ENCODE data around the gene PRDM16.

Gene PRDM16

DNA sequence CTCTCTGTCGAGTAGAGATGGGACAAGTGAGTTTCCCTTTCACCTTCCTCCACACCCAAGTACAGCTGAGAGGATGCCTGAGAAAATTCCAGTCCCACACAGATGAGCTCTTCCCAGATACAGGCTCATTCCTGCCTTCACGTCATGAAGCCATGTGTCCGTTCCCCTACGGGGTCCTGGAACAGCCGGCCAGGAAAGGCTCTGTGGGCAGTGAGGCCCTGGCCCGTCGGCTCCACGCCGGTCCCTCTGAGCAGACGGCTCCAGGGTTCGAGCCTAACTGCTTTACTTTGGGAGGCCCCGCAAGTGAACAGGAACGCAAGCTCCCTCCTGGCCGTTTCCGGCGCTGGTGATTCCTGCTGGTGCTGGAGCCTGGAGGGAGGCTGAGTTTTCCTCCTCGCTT is 328.3 kb downstream of the PRDM16 start:
- DNase-seq (ENCODE audit: low read depth) = no peak

DNA sequence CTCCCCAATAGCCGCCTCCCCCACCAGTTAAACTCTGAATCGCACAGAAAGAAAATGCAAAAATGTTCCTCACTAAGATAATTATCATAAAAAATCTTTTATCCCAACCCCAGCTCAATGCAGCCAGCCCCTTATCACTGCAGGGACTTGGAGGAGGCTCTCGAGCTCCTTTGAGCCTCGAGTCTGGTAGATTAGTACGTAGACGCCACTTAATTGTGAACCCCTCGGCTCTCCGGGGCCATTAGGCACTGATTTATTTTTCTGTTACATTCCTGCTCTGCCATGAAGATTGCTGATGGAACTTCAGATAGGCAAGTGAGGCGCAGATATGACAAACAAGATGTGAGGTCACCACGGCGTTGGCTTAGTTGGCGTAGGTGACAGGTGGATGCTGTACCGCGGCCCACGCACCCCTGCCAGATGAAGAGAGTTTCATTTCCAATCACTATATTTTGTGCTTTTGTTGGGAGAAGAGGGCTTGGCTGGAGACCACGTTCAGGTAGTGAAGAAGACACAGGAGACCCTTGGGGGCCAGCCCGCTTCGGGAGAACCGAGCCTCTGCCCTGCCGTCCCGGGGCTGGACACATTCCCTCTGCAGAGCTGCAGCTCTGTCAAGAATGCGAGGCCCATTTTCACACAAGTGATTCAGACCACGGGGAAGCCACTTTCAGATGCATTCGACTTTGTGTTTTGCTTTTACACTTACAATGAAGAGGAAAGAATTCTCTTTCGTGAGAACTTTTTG is 329.6 kb downstream of the PRDM16 start:
- DNase-seq (ENCODE audit: low read depth) = no peak

DNA sequence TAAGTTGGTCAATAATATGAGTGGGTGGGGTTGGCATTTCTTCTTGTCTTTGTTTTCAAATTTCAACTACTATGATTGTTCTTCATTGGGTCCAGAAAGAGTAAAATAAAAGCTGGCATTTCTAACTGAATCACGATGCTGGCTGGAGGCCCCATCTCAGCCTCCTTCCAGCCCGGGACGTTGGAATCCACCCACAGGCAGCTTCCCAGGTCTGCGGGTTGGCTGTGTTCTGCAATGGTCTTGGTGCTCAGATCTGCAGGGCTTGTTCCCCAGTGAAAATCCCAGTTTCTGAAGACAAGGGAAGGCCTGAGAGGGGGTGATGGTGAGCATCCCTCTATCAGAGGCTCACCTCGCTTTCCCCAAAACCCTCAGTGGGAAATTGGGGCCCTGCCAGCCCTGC is 330.7 kb downstream of the PRDM16 start:
- peak; percentile 56 for DNase-seq (ENCODE audit: low read depth)

DNA sequence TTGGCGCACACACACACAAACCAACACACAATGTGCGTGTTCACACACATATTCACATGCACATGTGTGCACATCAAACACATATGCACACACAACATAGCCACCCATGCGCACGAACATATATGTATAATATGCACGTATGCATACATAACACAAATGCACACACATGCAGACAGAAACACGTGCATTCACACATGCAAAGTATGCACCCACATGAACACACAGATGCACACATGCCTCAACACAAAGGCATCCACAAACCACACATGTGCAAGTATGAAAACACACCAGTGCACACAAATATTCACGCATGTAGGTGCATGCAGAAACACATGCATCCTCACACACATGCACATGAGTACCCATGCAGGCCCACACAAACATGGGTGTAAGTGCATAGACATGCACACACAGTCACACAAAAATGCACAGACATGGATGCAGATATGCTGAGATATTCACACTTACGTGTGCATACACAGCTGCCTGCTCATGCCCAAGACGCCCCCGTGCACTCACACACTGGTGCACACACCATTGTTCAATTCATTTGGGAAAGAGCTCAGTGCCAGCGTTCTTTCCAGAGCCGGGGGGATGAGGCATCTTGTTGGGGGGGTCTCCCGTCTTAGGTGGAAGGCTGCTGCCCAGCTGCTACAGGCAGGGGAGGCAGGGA is 332.7 kb downstream of the PRDM16 start:
- no peak for DNase-seq (ENCODE audit: low read depth)

DNA sequence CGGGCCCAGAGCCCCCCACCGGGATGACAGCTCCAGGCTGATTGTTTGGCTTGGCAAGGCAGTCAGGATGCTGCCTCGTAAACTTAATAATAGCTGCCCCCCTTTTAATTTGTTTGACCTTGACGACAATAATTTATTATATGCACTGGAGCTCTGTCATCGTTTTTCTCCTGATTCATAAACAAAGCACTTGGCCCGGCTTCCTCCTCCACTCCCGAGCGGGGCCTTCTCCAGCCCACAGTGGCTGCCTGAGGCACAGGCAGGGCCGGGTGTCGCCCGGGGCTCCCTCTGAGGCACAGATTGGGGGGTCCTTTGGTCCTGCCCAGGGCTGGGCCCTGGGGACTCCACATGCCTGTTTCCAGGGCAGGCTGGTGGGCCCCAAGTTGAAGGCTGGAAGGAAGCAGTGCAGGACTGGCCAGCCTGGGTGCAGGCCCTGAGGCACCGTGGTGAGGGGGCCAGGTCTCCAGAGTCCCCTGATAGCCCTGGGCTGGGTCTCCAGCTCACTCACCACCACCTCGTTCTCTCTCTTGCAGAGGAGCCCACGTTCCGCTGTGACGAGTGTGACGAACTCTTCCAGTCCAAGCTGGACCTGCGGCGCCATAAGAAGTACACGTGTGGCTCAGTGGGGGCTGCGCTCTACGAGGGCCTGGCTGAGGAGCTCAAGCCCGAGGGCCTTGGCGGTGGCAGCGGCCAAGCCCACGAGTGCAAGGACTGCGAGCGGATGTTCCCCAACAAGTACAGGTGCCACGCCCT is 333.4 kb downstream of the PRDM16 start:
- DNase-seq (ENCODE audit: low read depth) = peak; percentile 42

DNA sequence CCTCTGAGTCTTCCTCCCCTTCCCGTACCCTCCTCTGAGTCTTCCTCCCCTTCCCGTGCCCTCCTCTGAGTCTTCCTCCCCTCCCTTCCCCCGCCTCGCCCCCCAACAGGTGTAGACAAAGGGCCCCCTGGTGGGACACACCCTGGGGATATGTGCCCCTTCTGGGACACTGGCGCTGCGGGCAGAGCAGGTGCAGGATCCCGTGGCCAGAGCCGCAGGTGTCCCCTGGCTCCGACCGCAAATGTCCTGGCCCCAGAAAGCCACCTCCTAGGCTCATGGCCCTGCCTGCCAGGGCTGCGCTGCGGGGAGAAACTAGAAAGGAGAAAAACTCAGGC is 334.0 kb downstream of the PRDM16 start:
- DNase-seq (ENCODE audit: low read depth) = no peak

DNA sequence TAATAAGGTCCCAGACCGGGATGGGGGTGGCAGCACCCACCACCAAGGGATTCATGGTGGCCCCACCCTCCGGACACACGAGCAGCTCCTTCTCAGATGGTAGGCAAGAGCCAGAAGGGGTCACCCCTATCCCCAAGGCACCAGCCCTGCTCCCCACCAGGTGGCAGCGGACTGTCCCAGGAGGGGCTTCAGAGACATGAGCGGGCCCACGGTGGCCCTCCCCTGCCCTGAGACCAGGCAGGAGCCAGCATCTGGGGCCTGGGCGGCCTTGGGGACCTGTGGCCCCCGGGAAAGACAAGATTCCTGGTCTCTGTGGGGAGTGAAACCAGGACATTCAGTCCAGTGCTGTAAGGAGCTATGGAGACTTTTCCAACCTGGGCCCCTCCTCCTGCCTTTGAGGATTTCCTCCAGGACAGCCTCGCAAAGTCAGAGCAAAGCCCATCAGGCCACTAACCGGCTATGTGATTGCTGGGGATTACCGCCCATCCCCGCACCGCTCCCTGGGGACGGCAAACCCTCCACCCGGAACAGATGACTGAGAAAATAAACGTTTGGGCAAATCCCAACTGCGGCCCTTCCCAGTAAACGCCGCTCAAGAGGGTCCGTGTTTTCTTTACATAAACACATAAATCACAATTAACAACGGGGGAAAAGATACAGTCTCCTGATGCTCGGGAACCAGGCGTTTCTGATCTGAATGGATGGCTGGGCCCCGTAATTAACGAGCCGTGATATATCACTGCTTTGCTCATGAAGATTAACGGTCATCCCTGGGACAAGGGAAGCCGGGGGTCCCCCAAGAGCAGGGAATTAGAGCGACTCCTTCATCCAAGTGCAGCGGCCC is 334.6 kb downstream of the PRDM16 start:
- DNase-seq (ENCODE audit: low read depth) = no peak

DNA sequence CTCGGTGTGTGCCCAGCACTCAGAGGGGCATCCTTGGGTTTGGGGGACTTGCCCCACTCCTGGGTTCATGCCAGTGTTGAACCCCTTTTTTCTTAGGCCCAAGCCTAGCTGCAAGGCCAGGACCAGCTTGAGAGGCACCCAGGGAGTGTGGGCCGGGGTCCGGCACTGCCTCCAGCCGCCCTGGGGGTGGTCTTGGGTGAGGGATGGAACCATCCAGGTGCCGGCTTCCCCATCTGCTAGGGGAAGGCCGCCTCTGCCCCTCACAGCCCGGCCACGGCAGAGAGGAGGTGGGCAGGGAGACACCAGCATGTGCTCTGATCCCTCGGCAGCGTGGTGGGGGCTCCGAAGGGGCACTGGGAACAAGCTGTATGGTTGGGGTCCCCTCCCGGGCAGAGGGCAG is 335.3 kb downstream of the PRDM16 start:
- DNase-seq (ENCODE audit: low read depth) = no peak

DNA sequence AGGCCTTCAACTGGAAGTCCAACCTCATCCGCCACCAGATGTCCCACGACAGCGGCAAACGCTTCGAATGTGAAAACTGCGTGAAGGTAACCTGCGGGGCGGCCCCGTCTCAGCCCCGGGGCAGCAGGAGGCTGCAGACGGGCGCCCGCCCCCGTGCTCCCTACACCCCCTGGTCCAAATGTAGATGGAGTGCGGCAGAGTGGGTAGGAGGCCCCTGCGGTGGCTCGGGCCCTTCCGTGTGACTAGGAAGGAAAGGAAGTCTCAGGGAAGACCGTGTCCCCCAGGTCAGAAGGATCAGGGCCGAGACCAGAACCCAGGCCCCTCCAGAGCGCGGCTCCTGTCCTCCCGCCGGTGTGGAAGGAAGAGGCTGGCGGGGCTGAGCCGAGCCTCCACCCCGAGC is 335.8 kb downstream of the PRDM16 start:
- DNase-seq (ENCODE audit: low read depth) = no peak

DNA sequence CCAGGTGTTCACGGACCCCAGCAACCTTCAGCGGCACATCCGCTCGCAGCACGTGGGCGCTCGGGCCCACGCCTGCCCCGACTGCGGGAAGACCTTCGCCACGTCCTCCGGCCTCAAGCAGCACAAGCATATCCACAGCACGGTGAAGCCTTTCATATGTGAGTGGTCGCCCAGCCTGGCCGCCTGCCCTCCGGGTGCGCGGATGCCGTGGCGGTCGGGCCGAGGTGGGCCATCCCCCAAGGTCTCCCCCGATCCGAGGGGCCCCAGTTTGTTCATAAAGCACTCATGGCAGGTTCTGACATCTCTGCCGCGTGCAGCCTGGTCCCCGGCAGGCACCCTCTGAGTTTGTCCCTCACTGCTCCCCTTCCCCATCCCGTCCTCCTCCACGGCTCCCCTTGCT is 336.5 kb downstream of the PRDM16 start:
- no peak for DNase-seq (ENCODE audit: low read depth)

DNA sequence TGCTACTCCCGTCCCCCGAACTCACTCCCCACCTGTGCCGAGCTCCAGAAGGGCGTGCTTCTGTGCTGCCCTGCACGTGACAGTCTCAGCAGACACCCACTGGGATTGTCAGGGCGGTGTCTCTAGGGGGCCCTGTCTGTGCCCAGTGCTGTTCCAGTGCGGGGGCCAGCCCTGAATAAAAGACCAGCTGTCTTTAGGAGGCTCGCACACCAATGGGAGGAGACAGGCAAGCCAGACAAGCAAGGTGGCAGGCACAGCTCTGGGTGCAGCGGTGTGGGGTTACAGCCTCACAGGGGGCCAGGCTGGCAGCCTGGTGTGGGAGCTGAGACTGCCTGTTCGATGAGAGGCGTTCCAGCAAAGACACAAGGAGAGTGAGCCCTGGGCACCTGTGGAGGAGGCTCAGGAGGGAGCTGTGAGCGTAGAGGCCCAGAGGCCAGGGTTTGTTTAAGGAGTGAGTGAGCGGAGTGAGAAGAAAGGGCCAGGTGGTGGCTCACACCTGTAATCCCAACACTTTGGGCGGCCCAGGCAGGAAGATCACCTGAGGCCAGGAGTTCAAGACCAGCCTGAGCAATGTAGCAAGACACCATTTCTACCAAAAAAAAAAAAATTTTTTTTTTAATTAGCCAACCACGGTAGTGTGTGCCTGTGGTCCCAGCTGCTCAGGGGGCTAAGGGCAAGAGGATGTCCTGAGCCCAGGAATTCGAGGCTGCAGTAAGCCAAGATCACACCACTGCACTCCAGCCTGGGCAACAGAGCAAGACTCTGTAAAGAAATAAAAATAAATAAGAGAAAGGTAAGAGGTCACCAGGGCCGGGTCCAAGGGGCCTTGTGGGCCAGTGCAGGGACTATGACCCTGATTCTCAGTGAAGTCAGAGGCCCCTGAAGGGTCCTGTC is 337.2 kb downstream of the PRDM16 start:
- no peak for DNase-seq (ENCODE audit: low read depth)

DNA sequence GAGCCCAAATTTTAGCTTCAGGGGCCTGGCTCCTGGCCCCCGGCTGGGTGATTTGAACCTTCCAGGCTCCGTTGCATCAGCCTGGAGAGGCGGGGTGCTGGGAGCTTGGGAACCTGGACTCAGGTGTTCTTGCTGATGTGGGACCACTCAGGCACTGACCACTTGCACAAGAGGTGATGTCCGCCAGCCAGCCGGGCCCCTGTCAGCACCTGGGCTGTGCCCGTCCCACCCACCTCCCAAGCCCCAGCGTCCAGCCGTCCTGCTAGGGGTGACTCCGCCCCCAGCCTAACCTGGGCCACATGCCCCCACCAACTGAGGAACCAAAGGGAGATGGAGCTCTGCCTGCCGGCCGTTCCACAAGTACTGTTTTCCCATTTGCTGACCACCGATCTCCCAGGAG is 338.0 kb downstream of the PRDM16 start:
- no peak for DNase-seq (ENCODE audit: low read depth)

DNA sequence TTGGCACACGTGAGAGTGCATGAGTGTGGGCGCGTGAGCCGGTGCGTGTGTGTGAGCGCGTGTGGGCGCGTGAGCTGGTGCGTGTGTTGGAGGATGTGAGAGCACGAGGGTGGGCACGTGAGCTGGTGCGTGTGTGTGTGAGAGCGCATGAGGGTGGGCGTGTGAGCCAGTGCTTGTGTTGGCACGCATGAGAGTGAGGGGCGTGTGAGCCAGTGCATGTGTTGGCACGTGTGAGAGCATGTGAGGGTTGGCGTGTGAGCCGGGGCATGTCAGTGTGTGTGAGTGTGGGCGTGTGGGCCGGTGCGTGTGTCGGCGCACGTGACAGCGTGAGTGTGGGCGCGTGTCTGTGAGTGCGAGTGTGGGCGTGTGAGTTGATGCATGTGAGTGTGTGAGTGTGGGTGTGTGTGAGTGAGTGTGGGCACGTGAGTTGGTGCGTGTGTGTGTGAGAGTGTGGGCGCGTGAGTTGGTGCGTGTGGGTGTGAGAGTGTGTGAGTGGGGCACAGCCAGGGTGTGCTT is 339.8 kb downstream of the PRDM16 start:
- no peak for DNase-seq (ENCODE audit: low read depth)

DNA sequence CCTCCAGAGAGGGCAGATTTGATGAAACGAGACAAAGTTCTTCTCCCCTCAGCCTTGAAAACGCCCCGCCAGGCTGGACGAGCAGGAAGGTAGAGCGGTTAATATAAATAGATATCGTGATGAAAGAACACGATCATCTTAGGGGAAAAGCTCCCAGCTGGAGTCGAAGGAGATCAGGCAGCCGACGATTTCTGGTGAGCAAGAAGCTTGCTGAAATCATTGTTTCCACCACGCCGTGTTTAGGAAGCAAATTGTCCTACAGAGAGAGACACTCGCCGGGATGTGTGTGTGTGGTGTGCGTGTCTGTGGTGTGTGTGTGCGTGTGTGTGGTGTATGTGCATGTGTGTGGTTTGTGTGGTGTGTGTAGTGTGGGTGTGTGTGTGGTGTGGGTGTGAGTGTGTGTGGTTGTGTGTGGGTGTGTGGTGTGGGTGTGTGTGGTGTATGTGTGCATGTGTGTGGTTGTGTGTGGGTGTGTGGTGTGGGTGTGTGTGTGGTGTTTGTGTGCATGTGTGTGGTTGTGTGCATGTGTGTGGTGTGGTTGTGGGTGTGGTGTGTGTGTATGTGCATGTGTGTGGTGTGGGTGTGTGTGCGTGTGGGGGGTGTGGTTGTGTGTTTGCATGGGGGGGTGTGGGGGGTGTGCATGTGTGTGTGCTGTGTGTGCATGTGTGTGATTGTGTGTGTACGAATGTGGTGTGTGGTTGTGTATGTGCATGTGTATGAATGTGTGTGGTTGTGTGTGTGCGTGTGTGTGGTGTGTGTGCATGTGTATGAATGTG is 340.6 kb downstream of the PRDM16 start:
- no peak for DNase-seq (ENCODE audit: low read depth)

DNA sequence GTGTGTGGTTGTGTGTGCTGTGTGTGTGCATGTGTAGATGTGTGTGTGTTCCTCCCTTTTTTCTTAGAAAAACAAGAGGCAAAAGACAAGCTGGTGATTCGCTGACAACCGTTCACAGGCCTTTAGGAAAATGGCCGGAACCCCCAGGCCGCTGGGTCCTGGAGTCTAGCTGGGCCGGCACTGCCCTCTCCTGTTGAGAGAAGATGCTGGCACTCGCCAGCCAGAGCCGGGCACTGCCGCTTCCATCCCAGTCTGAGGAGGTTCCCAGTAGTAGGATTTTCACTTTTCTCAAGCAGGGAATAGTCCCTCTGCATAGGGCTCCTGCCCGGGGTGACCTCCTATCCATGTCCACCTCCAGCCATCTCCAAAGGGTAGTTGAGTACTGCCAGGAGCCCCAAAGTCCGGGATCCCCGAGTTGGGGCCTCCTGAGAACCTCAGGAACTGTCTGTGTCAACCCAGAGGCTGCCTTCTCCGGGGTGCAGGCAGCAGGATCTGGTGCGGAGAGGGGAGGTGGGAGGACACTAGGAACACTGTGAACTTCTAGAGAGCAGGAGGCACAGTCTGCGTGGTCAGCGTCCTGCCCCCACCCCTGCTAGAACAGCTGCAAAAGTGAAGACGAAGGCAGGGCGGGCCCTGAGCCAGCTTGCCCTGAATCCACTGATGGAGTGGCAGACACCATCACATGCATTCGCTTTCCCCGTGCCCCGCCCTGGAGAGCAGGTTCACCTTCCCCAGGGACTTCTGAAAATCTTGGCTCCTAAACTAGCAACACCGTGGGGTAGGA is 341.3 kb downstream of the PRDM16 start:
- DNase-seq (ENCODE audit: low read depth) = peak; percentile 70

DNA sequence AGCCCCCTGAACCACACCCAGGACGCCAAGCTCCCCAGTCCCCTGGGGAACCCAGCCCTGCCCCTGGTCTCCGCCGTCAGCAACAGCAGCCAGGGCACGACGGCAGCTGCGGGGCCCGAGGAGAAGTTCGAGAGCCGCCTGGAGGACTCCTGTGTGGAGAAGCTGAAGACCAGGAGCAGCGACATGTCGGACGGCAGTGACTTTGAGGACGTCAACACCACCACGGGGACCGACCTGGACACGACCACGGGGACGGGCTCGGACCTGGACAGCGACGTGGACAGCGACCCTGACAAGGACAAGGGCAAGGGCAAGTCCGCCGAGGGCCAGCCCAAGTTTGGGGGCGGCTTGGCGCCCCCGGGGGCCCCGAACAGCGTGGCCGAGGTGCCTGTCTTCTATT is 342.8 kb downstream of the PRDM16 start:
- no peak for DNase-seq (ENCODE audit: low read depth)

DNA sequence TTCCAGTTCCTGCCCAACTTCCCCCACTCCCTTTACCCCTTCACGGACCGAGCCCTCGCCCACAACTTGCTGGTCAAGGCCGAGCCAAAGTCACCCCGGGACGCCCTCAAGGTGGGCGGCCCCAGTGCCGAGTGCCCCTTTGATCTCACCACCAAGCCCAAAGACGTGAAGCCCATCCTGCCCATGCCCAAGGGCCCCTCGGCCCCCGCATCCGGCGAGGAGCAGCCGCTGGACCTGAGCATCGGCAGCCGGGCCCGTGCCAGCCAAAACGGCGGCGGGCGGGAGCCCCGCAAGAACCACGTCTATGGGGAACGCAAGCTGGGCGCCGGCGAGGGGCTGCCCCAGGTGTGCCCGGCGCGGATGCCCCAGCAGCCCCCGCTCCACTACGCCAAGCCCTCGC is 343.4 kb downstream of the PRDM16 start:
- DNase-seq (ENCODE audit: low read depth) = no peak

DNA sequence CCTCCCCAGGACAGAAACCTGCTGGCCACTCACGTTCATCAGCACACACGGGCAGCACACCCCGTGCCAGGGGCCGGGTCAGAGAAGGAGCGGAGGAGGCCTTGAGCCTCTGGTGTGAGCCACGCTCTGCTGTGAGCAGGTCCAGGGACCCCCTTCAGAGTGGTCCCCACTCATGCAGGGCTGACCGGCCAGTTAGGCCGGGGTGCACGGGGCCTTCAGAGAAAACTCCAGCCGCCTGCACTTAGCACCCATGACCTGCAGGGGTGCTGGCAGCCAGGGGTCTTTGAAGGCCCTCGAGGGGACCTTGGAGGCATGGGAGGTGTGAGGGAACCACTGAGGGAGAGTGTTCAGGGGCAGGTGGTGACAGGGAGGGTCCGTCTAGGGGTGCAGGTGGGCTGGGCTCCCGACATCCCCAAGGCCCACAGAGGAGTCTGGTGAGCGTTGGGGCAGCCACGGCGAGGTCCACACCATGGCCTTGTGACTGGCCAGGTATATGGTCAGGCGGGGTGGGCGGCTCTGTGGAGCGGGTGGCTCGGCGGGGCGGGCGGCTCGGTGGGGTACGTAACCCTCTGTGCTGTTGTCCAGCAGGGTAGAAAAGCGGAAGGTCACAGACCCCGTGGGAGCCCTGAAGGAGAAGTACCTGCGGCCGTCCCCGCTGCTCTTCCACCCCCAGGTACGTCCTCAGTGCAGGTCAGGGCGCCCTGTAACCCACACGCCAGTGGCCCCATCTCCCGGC is 345.1 kb downstream of the PRDM16 start:
- no peak for DNase-seq (ENCODE audit: low read depth)
